IPS-18c (cell line): Measurements from ENCODE around the gene AKR1B1.

Experiments
- H3K4me3 ChIP-seq: 2 replicates; pipeline ENCODE4 v1.7.0; 2013; ENCODE audit warnings: low read depth, mild to moderate bottlenecking, low read length, moderate library complexity; ENCODE audit not compliant: insufficient read depth
- H3K9me3 ChIP-seq: one replicate; pipeline ENCODE4 v1.6.1; 2013; ENCODE audit warnings: mild to moderate bottlenecking, low read length, moderate library complexity; ENCODE audit not compliant: control insufficient read depth, insufficient read depth

AKR1B1 gene

GRCh38 chr7:134451656-134452055 is 7.2 kb downstream of the AKR1B1 start:
- Histone ChIP-seq H3K9me3 (peaks cover 2% of the 10 kb centered on the region), H3K4me3 (no peak overlapping the region)

- H3K4me3 ChIP-seq: no peak overlapping the region
- peaks cover 2% of the 10 kb centered on the region for H3K9me3 ChIP-seq
Measured at GRCh38 chr7:134450294-134451000, 8.5 kb downstream of the AKR1B1 start.

- H3K4me3 ChIP-seq: no peak overlapping the region
- H3K9me3 ChIP-seq: peaks cover 2% of the 10 kb centered on the region
Measured at GRCh38 chr7:134449680-134450079, 9.2 kb downstream of the AKR1B1 start.

- Histone ChIP-seq H3K4me3 (no peak overlapping the region), H3K9me3 (no peaks in the 10 kb centered on the region)
Measured at GRCh38 chr7:134448356-134449229, 10.3 kb downstream of the AKR1B1 start.

- Histone ChIP-seq H3K4me3 (no peak overlapping the region), H3K9me3 (no peaks in the 10 kb centered on the region)
Measured at GRCh38 chr7:134447383-134447782, 11.5 kb downstream of the AKR1B1 start.

GRCh38 chr7:134446923-134447322 is 12.0 kb downstream of the AKR1B1 start:
- Histone ChIP-seq H3K9me3 (no peaks in the 10 kb centered on the region), H3K4me3 (no peak overlapping the region)

GRCh38 chr7:134446446-134446845 is 12.5 kb downstream of the AKR1B1 start:
- Histone ChIP-seq H3K4me3 (no peak overlapping the region), H3K9me3 (no peaks in the 10 kb centered on the region)

GRCh38 chr7:134444961-134445315 is 14.0 kb downstream of the AKR1B1 start:
- no peaks in the 10 kb centered on the region for H3K9me3 ChIP-seq
- no peak overlapping the region for H3K4me3 ChIP-seq

GRCh38 chr7:134444198-134444960 is 14.5 kb downstream of the AKR1B1 start:
- no peak overlapping the region for H3K4me3 ChIP-seq
- no peaks in the 10 kb centered on the region for H3K9me3 ChIP-seq

- Histone ChIP-seq H3K4me3 (no peak overlapping the region), H3K9me3 (no peaks in the 10 kb centered on the region)
Measured at GRCh38 chr7:134443396-134444070, 15.4 kb downstream of the AKR1B1 start.

- H3K4me3 ChIP-seq: no peak overlapping the region
- H3K9me3 ChIP-seq: no peaks in the 10 kb centered on the region
Measured at GRCh38 chr7:134442441-134443220, 16.3 kb downstream of the AKR1B1 start.

- Histone ChIP-seq H3K4me3 (no peak overlapping the region), H3K9me3 (no peaks in the 10 kb centered on the region)
Measured at GRCh38 chr7:134441264-134441663, 17.6 kb downstream of the AKR1B1 start.

- no peaks in the 10 kb centered on the region for H3K9me3 ChIP-seq
- H3K4me3 ChIP-seq: no peak overlapping the region
Measured at GRCh38 chr7:134440476-134440875, 18.4 kb downstream of the AKR1B1 start.

- Histone ChIP-seq H3K4me3 (no peak overlapping the region), H3K9me3 (no peaks in the 10 kb centered on the region)
Measured at GRCh38 chr7:134440067-134440466, 18.8 kb downstream of the AKR1B1 start.

GRCh38 chr7:134438946-134439345 is 20.0 kb downstream of the AKR1B1 start:
- Histone ChIP-seq H3K4me3 (no peak overlapping the region), H3K9me3 (no peaks in the 10 kb centered on the region)

GRCh38 chr7:134435161-134435920 is 23.6 kb downstream of the AKR1B1 start:
- no peak overlapping the region for H3K4me3 ChIP-seq
- no peaks in the 10 kb centered on the region for H3K9me3 ChIP-seq
